Thoracic aorta (tissue), 2 donors: Measurements from ENCODE around the gene NEDD8. TPM values are rescaled to one million over a fixed set of nuclear protein-coding genes. Genes with fewer than 3 reads are reported as not detected.
A peak's percentile ranks its signal among the peaks of the same experiment; 100 is the strongest.

Source experiments
- ATAC-seq: fragments of 150-250 bp; one replicate; pipeline ENCODE4 v1.8.0; 2017; ENCODE audit warnings: low read depth; ENCODE audit not compliant: insufficient number of reproducible peaks, low FRiP score
- DNase-seq: peaks from one replicate; pipeline ENCODE4 v3.0.0-alpha.2; 2020; ENCODE audit warnings: low spot score
- H3K27ac ChIP-seq, 2 donors: fragments of 200-600 bp; sonication (generic); 1 replicate in 1 of 2; 2 replicates in 1 of 2; pipeline ENCODE4 v1.5.1; 2016; ENCODE audit warnings: mild to moderate bottlenecking in 2 of 2, moderate library complexity in 2 of 2
- H3K27me3 ChIP-seq: fragments of 200-600 bp; sonication (generic); replicated peaks from 2 replicates; pipeline ENCODE4 v1.6.0; 2016; ENCODE audit warnings: mild to moderate bottlenecking; ENCODE audit not compliant: insufficient read depth
- H3K36me3 ChIP-seq: fragments of 200-600 bp; sonication (generic); one replicate; pipeline ENCODE4 v1.5.1; 2016
- H3K4me1 ChIP-seq, 2 donors: fragments of 200-600 bp; sonication (generic); 1 replicate in 1 of 2; 2 replicates in 1 of 2; pipeline versions ENCODE4 v1.5.1 to v1.6.0; 2016; ENCODE audit warnings: low read depth in 2 of 2, mild to moderate bottlenecking in 1 of 2; ENCODE audit not compliant: control insufficient read depth in 1 of 2
- H3K4me3 ChIP-seq: fragments of 200-600 bp; sonication (generic); 2 replicates; pipeline ENCODE4 v1.5.1; 2016; ENCODE audit warnings: mild to moderate bottlenecking
- H3K9me3 ChIP-seq: fragments of 200-600 bp; sonication (generic); 2 replicates; pipeline ENCODE4 v1.5.1; 2016
- CTCF ChIP-seq: fragments of 200-600 bp; sonication (generic); IDR thresholded peaks from one replicate; pipeline ENCODE4 v1.5.1; 2019; ENCODE audit warnings: antibody characterized with exemption
- total RNA-seq, 2 donors: library from RNA; depleted of rRNA; stranded (reverse); fragments of >200 nt; gene quantifications; one replicate each; pipeline versions ENCODE4 v1.1.0 to v1.2.3, GENCODE V29; 2016

The NEDD8 gene
- total RNA-seq, 2 donors from 2014 or later = 76.0 to 91.4 TPM

DNA sequence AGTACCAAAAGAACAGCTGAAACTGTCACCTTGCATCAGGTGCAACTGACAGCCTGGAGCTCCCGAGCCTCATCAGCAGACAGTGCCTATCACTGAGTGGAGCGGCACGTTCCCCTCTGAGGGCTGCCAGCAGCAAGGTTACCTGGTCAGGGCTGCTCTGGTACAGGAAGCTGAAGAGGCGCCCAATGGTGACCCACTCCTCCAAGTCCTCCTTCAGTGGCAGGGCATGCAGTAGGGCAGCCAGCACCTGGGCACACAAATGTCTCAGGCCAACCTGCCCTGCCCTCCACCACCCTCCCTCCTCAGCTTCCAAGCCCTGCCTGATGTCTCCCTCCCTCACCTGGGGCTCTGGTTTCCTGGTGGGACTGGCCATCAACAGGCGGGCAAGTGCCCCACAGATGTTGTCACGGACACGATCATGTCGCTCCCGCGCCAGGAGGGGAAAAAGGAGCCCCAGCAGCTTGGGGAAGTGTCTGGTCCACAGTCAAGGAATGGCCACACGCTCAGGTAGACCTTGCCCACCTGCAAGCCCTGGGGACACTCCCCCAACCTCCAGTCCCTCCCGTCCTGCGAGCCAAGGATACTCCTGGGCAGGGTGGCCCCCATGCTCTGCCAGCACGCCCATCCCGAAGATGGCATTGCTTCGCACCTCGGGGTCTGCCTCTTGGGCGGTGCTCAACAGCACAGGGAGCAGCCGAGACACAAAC is 50.6 kb downstream of the NEDD8 start:
- H3K36me3 ChIP-seq = peaks cover 52% of the 10 kb centered on the region
- H3K27ac ChIP-seq = no peak overlapping the region
- TF ChIP-seq CTCF = no peak

DNA sequence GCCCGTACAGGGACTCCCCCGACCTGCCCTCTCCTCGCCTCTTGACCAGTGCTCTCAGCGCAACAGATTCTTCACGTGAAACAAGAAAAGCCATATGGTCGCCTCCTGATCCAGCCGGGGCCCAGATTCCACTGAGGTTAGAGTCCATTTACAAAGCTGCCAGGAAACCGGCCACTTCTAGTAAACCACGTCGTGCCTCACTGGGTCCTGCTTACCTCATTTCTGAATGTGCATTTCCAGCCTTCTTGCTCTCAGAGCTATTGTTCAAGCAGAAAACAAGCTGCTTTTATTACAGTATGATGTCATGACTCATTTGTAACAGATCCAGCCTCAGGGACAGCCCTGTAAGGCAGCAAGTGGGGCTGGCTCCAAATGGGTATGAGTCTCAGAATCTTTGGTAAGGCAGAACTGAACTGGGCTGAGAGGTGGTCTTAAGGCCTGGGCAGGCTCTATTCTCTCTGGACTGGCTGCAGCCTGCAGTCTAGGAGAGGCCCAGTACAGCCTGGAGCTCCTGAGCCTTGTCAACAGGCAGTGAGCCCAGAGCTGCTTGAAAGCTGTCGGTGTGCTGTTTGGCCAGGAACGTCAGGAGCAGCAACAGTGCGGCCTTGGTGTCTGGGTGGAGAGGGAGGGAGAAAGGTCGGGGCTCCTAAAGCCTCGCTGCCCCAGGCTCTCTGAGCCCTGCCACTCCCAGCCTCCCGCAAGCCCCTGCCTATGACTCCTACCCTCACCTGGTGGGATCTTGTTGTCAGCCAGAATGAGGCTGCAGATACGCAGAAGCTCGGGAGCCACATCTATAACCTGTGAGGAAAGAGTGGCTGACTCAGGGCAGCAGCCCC is 52.0 kb downstream of the NEDD8 start:
- peaks cover 45% of the 10 kb centered on the region for H3K36me3 ChIP-seq

More for the DNA sequence above, 50.6 kb downstream of the NEDD8 start:
- no peak for DNase-seq
- Histone ChIP-seq H3K4me1 (no peaks in the 10 kb centered on the region), H3K4me3 (no peak overlapping the region), H3K9me3 (no peaks in the 10 kb centered on the region), H3K27me3 (no peaks in the 10 kb centered on the region)
- ATAC-seq = no peak

DNA sequence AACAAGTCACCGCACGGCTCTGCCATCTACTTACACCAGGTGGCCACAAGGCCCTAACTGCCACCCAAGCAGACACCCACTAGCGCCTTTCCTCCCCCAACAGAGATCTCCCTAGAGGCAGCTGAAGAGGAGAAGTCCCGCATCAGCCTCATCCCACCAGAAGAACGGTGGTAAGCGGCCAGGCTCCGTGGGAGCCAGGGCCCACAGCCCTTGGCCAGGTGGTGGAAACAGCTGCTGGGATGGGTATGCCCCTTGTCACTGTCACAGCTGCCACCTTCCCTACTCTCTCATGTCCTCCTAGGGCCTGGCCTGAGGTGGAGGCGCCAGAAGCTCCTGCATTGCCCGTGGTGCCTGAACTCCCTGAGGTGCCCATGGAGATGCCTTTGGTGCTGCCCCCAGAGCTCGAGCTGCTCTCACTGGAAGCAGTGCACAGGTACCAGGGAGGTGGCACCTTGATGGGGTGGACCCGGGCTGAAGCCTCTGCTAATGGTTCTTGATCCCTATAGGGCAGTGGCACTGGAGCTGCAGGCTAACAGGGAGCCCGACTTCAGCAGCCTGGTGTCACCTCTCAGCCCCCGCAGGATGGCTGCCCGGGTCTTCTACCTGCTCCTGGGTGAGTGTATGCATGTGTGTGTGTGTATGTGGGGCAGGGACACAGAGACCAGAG is 52.7 kb downstream of the NEDD8 start:
- DNase-seq = no peak
- ATAC-seq = no peak
- no peaks in the 10 kb centered on the region for H3K9me3 ChIP-seq
- H3K27me3 ChIP-seq = no peaks in the 10 kb centered on the region
- peak overlapping the region; percentile 59 to 74 for H3K27ac ChIP-seq
- H3K4me3 ChIP-seq = no peak overlapping the region
- H3K4me1 ChIP-seq = no peaks in the 10 kb centered on the region
- TF ChIP-seq CTCF = no peak
- H3K36me3 ChIP-seq = peaks cover 38% of the 10 kb centered on the region

More for the DNA sequence above, 52.0 kb downstream of the NEDD8 start:
- Histone ChIP-seq H3K27me3 (no peaks in the 10 kb centered on the region), H3K4me1 (no peaks in the 10 kb centered on the region), H3K27ac (peak overlapping the region; percentile 59 to 74), H3K9me3 (no peaks in the 10 kb centered on the region), H3K4me3 (no peak overlapping the region)
- DNase-seq (no peak), ATAC-seq (no peak)
- TF ChIP-seq CTCF = no peak

- DNase-seq (no peak), ATAC-seq (no peak)
- Histone ChIP-seq H3K27ac (no peak overlapping the region), H3K4me3 (no peak overlapping the region), H3K4me1 (no peaks in the 10 kb centered on the region), H3K36me3 (peaks cover 31% of the 10 kb centered on the region), H3K27me3 (no peaks in the 10 kb centered on the region), H3K9me3 (no peaks in the 10 kb centered on the region)
- no peak for TF ChIP-seq CTCF
Measured at GRCh38 chr14:24178399-24179178, 53.6 kb downstream of the NEDD8 start.
